Measurements from ENCODE around the gene PCDHA7. TPM values are rescaled to one million over a fixed set of nuclear protein-coding genes. Genes with fewer than 3 reads are reported as not detected.
"Not testable (repeated sequence)": the region's sequence is repeated elsewhere in the genome, so short reads cannot be mapped to it uniquely, and the experiment has no call there.

PCDHA7 gene
- polyA plus RNA-seq, 1 experiment = 0.09 TPM

DNA sequence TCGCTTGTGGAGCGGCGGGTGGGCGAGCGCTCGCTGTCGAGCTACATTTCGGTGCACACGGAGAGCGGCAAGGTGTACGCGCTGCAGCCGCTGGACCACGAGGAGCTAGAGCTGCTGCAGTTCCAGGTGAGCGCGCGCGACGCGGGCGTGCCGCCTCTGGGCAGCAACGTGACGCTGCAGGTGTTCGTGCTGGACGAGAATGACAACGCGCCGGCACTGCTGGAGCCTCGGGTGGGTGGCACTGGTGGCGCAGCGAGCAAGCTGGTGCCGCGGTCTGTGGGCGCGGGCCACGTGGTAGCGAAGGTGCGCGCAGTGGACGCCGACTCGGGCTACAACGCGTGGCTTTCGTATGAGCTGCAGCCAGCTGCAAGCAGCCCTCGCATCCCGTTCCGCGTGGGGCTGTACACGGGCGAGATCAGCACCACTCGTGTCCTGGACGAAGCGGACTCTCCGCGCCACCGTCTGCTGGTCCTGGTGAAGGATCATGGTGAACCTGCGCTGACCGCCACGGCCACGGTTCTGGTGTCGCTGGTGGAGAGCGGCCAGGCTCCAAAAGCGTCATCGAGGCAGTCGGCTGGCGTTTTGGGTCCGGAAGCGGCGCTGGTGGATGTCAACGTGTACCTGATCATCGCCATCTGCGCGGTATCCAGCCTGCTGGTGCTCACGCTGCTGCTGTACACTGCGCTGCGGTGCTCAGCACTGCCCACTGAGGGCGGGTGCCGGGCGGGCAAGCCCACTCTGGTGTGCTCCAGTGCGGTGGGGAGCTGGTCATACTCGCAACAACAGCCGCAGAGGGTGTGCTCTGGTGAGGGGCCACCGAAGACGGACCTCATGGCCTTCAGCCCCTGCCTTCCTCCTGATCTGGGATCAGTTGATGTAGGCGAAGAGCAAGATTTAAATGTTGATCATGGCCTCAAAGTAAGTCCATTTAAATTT, 9.0 kb downstream of the PCDHA7 start:
- peaks cover 28% of the 10 kb centered on the region for H3K9me3 ChIP-seq (ENCODE audit: control insufficient read depth, insufficient read depth, low read length)
- H3K27ac ChIP-seq (ENCODE audit: low read depth, low read length) = no peak overlapping the region
- TF ChIP-seq, protein P1, sequence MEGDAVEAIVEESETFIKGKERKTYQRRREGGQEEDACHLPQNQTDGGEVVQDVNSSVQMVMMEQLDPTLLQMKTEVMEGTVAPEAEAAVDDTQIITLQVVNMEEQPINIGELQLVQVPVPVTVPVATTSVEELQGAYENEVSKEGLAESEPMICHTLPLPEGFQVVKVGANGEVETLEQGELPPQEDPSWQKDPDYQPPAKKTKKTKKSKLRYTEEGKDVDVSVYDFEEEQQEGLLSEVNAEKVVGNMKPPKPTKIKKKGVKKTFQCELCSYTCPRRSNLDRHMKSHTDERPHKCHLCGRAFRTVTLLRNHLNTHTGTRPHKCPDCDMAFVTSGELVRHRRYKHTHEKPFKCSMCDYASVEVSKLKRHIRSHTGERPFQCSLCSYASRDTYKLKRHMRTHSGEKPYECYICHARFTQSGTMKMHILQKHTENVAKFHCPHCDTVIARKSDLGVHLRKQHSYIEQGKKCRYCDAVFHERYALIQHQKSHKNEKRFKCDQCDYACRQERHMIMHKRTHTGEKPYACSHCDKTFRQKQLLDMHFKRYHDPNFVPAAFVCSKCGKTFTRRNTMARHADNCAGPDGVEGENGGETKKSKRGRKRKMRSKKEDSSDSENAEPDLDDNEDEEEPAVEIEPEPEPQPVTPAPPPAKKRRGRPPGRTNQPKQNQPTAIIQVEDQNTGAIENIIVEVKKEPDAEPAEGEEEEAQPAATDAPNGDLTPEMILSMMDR (IDR thresholded peaks at IDR 0.05; ENCODE audit: low read depth, low read length) = no peak
- no peak for DNase-seq (ENCODE audit: low read depth, low spot score)
- no peak overlapping the region for H3K4me3 ChIP-seq (ENCODE audit: low read depth, low read length)
- ChIA-PET CTCF (no interaction called here), POLR2A (no interaction called here)
- H3K27me3 ChIP-seq (ENCODE audit: control insufficient read depth, insufficient read depth, low read length) = no peaks in the 10 kb centered on the region

DNA sequence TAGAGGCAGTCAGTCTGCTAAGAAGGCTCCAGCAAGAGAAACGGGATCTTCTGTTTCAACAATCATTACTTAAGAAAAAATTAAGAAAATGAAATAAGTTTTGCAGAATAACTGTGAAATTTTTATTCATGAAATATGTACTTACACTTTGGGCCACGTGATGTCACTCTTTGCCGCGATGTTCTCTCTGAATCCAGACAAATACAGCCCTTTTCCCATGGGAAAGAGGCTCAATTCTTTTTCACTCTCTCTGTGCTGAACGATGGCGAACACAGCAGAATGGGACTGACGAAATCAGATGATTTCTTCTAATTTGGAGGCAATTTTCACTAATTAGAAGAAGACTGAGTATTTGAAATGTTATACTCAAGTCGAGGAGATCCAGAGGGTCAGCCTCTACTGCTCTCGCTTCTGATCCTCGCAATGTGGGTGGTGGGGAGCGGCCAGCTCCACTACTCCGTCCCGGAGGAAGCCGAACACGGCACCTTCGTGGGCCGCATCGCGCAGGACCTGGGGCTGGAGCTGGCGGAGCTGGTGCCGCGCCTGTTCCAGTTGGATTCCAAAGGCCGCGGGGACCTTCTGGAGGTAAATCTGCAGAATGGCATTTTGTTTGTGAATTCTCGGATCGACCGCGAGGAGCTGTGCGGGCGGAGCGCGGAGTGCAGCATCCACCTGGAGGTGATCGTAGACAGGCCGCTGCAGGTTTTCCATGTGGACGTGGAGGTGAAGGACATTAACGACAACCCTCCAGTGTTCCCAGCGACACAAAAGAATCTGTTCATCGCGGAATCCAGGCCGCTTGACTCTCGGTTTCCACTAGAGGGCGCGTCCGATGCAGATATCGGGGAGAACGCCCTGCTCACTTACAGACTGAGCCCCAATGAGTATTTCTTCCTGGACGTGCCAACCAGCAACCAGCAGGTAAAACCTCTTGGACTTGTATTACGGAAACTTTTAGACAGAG, 14.4 kb downstream of the PCDHA7 start, which contains the start of gene PCDHA9:
PCDHA9 (plus strand) TSS at position 244 of the 964 bp plus-strand sequence; CDS start at position 358, 114 bp downstream.
- H3K4me3 ChIP-seq (ENCODE audit: low read depth, low read length); H3K27me3 ChIP-seq (ENCODE audit: control insufficient read depth, insufficient read depth, low read length); POLR2A ChIA-PET; CTCF ChIA-PET; DNase-seq (ENCODE audit: low read depth, low spot score); H3K27ac ChIP-seq (ENCODE audit: low read depth, low read length): not testable (repeated sequence)
- peaks cover 25% of the 10 kb centered on the region for H3K9me3 ChIP-seq (ENCODE audit: control insufficient read depth, insufficient read depth, low read length)

DNA sequence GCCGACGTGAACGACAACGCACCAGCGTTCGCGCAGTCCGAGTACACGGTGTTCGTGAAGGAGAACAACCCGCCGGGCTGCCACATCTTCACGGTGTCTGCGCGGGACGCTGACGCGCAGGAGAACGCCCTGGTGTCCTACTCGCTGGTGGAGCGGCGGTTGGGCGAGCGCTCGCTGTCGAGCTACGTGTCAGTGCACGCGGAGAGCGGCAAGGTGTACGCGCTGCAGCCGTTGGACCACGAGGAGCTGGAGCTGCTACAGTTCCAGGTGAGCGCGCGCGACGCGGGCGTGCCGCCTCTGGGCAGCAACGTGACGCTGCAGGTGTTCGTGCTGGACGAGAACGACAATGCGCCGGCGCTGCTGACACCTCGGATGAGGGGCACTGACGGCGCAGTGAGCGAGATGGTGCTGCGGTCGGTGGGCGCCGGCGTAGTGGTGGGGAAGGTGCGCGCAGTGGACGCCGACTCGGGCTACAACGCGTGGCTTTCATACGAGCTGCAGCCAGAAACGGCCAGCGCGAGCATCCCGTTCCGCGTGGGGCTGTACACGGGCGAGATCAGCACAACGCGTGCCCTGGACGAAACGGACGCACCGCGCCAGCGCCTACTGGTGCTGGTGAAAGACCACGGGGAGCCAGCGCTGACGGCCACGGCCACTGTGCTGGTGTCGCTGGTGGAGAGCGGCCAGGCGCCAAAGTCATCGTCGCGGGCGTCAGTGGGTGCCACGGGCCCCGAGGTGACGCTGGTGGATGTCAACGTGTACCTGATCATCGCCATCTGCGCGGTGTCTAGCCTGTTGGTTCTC, 16.0 kb downstream of the PCDHA7 start:
- DNase-seq (ENCODE audit: low read depth, low spot score); CTCF ChIA-PET; H3K27me3 ChIP-seq (ENCODE audit: control insufficient read depth, insufficient read depth, low read length); POLR2A ChIA-PET; H3K27ac ChIP-seq (ENCODE audit: low read depth, low read length); H3K4me3 ChIP-seq (ENCODE audit: low read depth, low read length): not testable (repeated sequence)
- peaks cover 26% of the 10 kb centered on the region for H3K9me3 ChIP-seq (ENCODE audit: control insufficient read depth, insufficient read depth, low read length)

DNA sequence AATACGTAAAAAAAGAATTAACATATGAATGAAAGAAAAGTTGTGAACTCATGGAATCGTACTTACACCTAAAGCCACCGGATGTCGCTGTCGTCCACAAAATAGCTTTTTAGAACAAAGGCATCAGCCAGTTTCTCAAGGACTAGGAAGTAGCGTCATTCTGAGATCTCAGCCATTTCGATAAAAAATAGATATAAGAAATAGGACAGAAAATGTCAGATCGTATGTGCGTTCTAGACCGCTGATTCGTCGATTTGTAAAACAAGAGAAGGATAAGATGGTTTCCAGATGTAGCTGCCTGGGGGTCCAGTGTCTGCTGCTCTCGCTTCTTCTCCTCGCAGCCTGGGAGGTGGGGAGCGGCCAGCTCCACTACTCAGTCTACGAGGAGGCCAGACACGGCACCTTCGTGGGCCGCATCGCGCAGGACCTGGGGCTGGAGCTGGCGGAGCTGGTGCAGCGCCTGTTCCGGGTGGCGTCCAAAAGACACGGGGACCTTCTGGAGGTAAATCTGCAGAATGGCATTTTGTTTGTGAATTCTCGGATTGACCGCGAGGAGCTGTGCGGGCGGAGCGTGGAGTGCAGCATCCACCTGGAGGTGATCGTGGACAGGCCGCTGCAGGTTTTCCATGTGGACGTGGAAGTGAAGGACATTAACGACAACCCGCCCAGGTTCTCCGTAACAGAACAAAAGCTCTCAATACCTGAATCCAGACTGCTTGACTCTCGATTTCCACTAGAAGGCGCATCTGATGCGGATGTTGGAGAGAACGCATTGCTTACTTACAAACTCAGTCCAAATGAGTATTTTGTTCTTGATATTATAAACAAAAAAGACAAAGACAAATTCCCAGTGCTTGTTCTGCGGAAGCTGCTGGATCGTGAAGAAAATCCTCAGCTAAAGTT, 22.0 kb downstream of the PCDHA7 start, which contains the start of gene PCDHA10:
PCDHA10 (plus strand) TSS at position 126 of the 903 bp plus-strand sequence; CDS start at position 278, 152 bp downstream.
- CTCF ChIA-PET = no interaction called here
- POLR2A ChIA-PET = no interaction called here
- DNase-seq (ENCODE audit: low read depth, low spot score) = no peak

More for the DNA sequence above, 22.0 kb downstream of the PCDHA7 start, which contains the start of gene PCDHA10:
- TF ChIP-seq, protein P1 (IDR thresholded peaks at IDR 0.05; ENCODE audit: low read depth, low read length) = no peak
- Histone ChIP-seq H3K4me3 (ENCODE audit: low read depth, low read length) (no peak within 1 kb of the TSS), H3K27ac (ENCODE audit: low read depth, low read length) (no peak within 1 kb of the TSS), H3K27me3 (ENCODE audit: control insufficient read depth, insufficient read depth, low read length) (no peaks in the 10 kb centered on the region), H3K9me3 (ENCODE audit: control insufficient read depth, insufficient read depth, low read length) (peaks cover 31% of the 10 kb centered on the region)
